ENCODE data around the gene MKLN1.

DNA sequence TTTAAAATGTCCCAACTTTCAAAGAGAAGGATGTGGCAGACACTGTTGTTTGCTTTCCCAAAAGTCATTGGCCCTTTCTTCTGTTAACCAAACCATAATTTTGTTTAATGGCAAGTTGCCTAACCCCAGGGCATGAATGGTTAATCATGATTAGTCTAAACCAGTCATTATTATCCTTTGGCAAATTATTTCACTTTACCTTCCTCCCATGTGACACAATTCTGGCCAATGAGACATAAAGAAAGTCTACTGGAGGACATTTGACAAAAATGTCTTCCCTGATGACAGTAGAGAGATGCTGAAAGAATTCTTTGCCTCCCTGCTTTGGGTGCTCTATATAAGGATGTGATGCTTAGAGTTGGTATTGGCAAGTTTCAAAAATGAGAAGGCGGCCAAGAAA, 126.8 kb downstream of the MKLN1 start:
- TF ChIP-seq, protein P1, sequence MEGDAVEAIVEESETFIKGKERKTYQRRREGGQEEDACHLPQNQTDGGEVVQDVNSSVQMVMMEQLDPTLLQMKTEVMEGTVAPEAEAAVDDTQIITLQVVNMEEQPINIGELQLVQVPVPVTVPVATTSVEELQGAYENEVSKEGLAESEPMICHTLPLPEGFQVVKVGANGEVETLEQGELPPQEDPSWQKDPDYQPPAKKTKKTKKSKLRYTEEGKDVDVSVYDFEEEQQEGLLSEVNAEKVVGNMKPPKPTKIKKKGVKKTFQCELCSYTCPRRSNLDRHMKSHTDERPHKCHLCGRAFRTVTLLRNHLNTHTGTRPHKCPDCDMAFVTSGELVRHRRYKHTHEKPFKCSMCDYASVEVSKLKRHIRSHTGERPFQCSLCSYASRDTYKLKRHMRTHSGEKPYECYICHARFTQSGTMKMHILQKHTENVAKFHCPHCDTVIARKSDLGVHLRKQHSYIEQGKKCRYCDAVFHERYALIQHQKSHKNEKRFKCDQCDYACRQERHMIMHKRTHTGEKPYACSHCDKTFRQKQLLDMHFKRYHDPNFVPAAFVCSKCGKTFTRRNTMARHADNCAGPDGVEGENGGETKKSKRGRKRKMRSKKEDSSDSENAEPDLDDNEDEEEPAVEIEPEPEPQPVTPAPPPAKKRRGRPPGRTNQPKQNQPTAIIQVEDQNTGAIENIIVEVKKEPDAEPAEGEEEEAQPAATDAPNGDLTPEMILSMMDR (conservative IDR thresholded peaks at IDR 0.05), result no peak
- no peak for TF ChIP-seq EZH2 (IDR thresholded peaks at IDR 0.05; ENCODE audit: low read depth)
